Cerebellar cortex (tissue), 1 donor: Measurements from ENCODE around the gene ENPP6.
"Not testable (repeated sequence)": the region's sequence is repeated elsewhere in the genome, so short reads cannot be mapped to it uniquely, and the experiment has no call there.

Source experiments
- DNase-seq: peaks from one replicate; pipeline ENCODE4 v3.0.0-alpha.2; 2015; ENCODE audit warnings: low spot score

Gene ENPP6

GRCh38 chr4:184235526-184235925, 17.9 kb upstream of the ENPP6 start:
- DNase-seq, result no peak

GRCh38 chr4:184234155-184234554, 16.5 kb upstream of the ENPP6 start:
- DNase-seq, result no peak

GRCh38 chr4:184232975-184233374, 15.3 kb upstream of the ENPP6 start:
- DNase-seq, result no peak

- DNase-seq, result no peak
Measured at GRCh38 chr4:184232202-184232601, 14.5 kb upstream of the ENPP6 start.

GRCh38 chr4:184231573-184231972, 13.9 kb upstream of the ENPP6 start:
- DNase-seq, result no peak

GRCh38 chr4:184228056-184228705, 10.5 kb upstream of the ENPP6 start:
- DNase-seq, result no peak

GRCh38 chr4:184216515-184216914, 1.2 kb downstream of the ENPP6 start:
- DNase-seq, result no peak

GRCh38 chr4:184215709-184216328, 1.9 kb downstream of the ENPP6 start:
- no peak for DNase-seq

- no peak for DNase-seq
Measured at GRCh38 chr4:184214931-184215330, 2.7 kb downstream of the ENPP6 start.

- DNase-seq, result not testable (repeated sequence)
Measured at GRCh38 chr4:184207734-184208607, 9.7 kb downstream of the ENPP6 start.

GRCh38 chr4:184205243-184205642, 12.4 kb downstream of the ENPP6 start:
- no peak for DNase-seq

- no peak for DNase-seq
Measured at GRCh38 chr4:184203300-184203699, 14.4 kb downstream of the ENPP6 start.

- no peak for DNase-seq
Measured at GRCh38 chr4:184201179-184201578, 16.5 kb downstream of the ENPP6 start.

- DNase-seq, result no peak
Measured at GRCh38 chr4:184200296-184200695, 17.4 kb downstream of the ENPP6 start.

GRCh38 chr4:184199780-184200179, 17.9 kb downstream of the ENPP6 start:
- DNase-seq, result no peak

GRCh38 chr4:184198190-184198589, 19.5 kb downstream of the ENPP6 start:
- DNase-seq, result no peak

GRCh38 chr4:184197536-184198082, 20.1 kb downstream of the ENPP6 start:
- DNase-seq, result no peak

GRCh38 chr4:184196730-184197385, 20.8 kb downstream of the ENPP6 start:
- no peak for DNase-seq

- no peak for DNase-seq
Measured at GRCh38 chr4:184193556-184194525, 23.8 kb downstream of the ENPP6 start.

GRCh38 chr4:184192933-184193332, 24.7 kb downstream of the ENPP6 start:
- DNase-seq, result no peak

GRCh38 chr4:184191267-184191666, 26.4 kb downstream of the ENPP6 start:
- DNase-seq, result no peak
